Measurements from ENCODE around the gene LINS1. TPM values are rescaled to one million over a fixed set of nuclear protein-coding genes. Genes with fewer than 3 reads are reported as not detected.

The LINS1 gene
- total and polyA plus RNA-seq, 10 of the 15 experiments (the other 5 are each of a cell fraction or from before 2014, with no cell fraction given), result 13.5 to 33.1 (median 20.3) TPM

DNA sequence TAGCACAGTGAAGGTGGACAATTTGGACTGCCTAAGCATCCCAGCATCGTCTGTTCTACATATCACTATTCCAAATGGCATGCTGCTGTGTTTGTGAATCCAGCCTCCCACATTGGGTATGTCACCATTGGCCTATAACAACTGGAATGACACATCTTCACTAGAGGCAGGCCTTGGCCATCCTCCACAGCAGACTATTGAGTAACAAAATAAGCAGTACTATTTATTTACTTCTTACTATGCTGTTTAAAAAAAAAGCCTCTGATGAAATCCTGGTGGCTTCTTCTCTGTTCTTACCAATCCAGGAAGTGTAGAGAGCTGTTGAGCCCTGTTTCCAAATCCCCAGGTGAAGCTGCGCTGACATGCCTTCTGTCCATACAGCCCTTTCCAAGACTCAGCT is 42.7 kb downstream of the LINS1 start:
- BruUV-seq (replicated peaks), result no TSS peak
- Histone ChIP-seq H2AFZ (ENCODE audit: control insufficient read depth, low read depth, low read length) (no peak overlapping the region), H3K4me2 (ENCODE audit: control insufficient read depth, insufficient read depth) (no peak overlapping the region), H3K4me1 (ENCODE audit: control insufficient read depth, insufficient read depth, low read length) (no peaks in the 10 kb centered on the region), H3K27me3 (replicated peaks in 1 of 2; ENCODE audit: control insufficient read depth in 2 of 2, insufficient read depth in 2 of 2, low read length in 1 of 2) (no peaks in the 10 kb centered on the region), H4K20me1 (ENCODE audit: control insufficient read depth, insufficient read depth) (no peaks in the 10 kb centered on the region), H3K9ac (ENCODE audit: control insufficient read depth, insufficient read depth, low read length) (no peak overlapping the region), H3K36me3 (ENCODE audit: control insufficient read depth in 2 of 2, insufficient read depth in 2 of 2, low read length in 1 of 2) (no peaks in the 10 kb centered on the region), H3K79me2 (ENCODE audit: control insufficient read depth, insufficient read depth, low read length) (no peaks in the 10 kb centered on the region), H3K9me3 (replicated peaks; ENCODE audit: control insufficient read depth, insufficient read depth, low read length) (no peaks in the 10 kb centered on the region; the same call in 2 of the 3 replicates), H3K27ac (ENCODE audit: control insufficient read depth, insufficient read depth) (no peak overlapping the region), H3K4me3 (no peak overlapping the region)
- CTCF ChIA-PET, result interaction anchor here (0.9 kb wide), 1 partner anchor 120 kb away, joined by 3 read pairs; no protein-coding TSS in a partner anchor
- ATAC-seq (no peak), DNase-seq (ENCODE audit: low read depth, low spot score) (no peak), FAIRE-seq (no peak)
- SMC1A ChIA-PET (ENCODE audit: uncharacterized antibody, unreplicated experiment), result no interaction called here
- RAD21 ChIA-PET (ENCODE audit: unreplicated experiment), result no interaction called here
- WGBS (ENCODE audit: insufficient coverage, insufficient replicate concordance, low lambda C conversion rate, missing lambda C conversion rate), result 97% methylated on average over 2 of the region's 2 CpGs
- intact Hi-C loops (cut with micrococcal nuclease; ENCODE audit: unreplicated experiment), result no loop called here
- in situ Hi-C loops (cut with MboI), result no loop called here
- POLR2A ChIA-PET, result no interaction called here
- TF ChIP-seq ZNF274 (IDR thresholded peaks at IDR 0.05; ENCODE audit: insufficient read depth, insufficient read length) (no peak), NFXL1 (IDR thresholded peaks at IDR 0.05; ENCODE audit: borderline replicate concordance) (no peak), CHD1 (IDR thresholded peaks at IDR 0.05; ENCODE audit: low read depth, low read length) (no peak), KDM1A (IDR thresholded peaks at IDR 0.05; ENCODE audit: borderline replicate concordance) (no peak), CBFB (IDR thresholded peaks at IDR 0.05; ENCODE audit: low read depth) (no peak), PAX8 (IDR thresholded peaks at IDR 0.05) (no peak), FOS (IDR thresholded peaks at IDR 0.05; ENCODE audit: borderline replicate concordance, extremely low read depth, insufficient read length) (no peak)
- TF ChIP-seq, protein P1, sequence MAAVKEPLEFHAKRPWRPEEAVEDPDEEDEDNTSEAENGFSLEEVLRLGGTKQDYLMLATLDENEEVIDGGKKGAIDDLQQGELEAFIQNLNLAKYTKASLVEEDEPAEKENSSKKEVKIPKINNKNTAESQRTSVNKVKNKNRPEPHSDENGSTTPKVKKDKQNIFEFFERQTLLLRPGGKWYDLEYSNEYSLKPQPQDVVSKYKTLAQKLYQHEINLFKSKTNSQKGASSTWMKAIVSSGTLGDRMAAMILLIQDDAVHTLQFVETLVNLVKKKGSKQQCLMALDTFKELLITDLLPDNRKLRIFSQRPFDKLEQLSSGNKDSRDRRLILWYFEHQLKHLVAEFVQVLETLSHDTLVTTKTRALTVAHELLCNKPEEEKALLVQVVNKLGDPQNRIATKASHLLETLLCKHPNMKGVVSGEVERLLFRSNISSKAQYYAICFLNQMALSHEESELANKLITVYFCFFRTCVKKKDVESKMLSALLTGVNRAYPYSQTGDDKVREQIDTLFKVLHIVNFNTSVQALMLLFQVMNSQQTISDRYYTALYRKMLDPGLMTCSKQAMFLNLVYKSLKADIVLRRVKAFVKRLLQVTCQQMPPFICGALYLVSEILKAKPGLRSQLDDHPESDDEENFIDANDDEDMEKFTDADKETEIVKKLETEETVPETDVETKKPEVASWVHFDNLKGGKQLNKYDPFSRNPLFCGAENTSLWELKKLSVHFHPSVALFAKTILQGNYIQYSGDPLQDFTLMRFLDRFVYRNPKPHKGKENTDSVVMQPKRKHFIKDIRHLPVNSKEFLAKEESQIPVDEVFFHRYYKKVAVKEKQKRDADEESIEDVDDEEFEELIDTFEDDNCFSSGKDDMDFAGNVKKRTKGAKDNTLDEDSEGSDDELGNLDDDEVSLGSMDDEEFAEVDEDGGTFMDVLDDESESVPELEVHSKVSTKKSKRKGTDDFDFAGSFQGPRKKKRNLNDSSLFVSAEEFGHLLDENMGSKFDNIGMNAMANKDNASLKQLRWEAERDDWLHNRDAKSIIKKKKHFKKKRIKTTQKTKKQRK (IDR thresholded peaks at IDR 0.05; ENCODE audit: low read depth, low read length), result no peak
- TF ChIP-seq, protein P2, sequence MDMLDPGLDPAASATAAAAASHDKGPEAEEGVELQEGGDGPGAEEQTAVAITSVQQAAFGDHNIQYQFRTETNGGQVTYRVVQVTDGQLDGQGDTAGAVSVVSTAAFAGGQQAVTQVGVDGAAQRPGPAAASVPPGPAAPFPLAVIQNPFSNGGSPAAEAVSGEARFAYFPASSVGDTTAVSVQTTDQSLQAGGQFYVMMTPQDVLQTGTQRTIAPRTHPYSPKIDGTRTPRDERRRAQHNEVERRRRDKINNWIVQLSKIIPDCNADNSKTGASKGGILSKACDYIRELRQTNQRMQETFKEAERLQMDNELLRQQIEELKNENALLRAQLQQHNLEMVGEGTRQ (IDR thresholded peaks at IDR 0.05; ENCODE audit: borderline replicate concordance, low read depth, low read length), result no peak
- TF ChIP-seq, protein P3, sequence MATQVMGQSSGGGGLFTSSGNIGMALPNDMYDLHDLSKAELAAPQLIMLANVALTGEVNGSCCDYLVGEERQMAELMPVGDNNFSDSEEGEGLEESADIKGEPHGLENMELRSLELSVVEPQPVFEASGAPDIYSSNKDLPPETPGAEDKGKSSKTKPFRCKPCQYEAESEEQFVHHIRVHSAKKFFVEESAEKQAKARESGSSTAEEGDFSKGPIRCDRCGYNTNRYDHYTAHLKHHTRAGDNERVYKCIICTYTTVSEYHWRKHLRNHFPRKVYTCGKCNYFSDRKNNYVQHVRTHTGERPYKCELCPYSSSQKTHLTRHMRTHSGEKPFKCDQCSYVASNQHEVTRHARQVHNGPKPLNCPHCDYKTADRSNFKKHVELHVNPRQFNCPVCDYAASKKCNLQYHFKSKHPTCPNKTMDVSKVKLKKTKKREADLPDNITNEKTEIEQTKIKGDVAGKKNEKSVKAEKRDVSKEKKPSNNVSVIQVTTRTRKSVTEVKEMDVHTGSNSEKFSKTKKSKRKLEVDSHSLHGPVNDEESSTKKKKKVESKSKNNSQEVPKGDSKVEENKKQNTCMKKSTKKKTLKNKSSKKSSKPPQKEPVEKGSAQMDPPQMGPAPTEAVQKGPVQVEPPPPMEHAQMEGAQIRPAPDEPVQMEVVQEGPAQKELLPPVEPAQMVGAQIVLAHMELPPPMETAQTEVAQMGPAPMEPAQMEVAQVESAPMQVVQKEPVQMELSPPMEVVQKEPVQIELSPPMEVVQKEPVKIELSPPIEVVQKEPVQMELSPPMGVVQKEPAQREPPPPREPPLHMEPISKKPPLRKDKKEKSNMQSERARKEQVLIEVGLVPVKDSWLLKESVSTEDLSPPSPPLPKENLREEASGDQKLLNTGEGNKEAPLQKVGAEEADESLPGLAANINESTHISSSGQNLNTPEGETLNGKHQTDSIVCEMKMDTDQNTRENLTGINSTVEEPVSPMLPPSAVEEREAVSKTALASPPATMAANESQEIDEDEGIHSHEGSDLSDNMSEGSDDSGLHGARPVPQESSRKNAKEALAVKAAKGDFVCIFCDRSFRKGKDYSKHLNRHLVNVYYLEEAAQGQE (IDR thresholded peaks at IDR 0.05; ENCODE audit: low read depth, low read length), result no peak
- TF ChIP-seq, protein P4, sequence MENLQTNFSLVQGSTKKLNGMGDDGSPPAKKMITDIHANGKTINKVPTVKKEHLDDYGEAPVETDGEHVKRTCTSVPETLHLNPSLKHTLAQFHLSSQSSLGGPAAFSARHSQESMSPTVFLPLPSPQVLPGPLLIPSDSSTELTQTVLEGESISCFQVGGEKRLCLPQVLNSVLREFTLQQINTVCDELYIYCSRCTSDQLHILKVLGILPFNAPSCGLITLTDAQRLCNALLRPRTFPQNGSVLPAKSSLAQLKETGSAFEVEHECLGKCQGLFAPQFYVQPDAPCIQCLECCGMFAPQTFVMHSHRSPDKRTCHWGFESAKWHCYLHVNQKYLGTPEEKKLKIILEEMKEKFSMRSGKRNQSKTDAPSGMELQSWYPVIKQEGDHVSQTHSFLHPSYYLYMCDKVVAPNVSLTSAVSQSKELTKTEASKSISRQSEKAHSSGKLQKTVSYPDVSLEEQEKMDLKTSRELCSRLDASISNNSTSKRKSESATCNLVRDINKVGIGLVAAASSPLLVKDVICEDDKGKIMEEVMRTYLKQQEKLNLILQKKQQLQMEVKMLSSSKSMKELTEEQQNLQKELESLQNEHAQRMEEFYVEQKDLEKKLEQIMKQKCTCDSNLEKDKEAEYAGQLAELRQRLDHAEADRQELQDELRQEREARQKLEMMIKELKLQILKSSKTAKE (IDR thresholded peaks at IDR 0.05; ENCODE audit: low read depth, poor library complexity, severe bottlenecking), result no peak
- TF ChIP-seq, protein P5, sequence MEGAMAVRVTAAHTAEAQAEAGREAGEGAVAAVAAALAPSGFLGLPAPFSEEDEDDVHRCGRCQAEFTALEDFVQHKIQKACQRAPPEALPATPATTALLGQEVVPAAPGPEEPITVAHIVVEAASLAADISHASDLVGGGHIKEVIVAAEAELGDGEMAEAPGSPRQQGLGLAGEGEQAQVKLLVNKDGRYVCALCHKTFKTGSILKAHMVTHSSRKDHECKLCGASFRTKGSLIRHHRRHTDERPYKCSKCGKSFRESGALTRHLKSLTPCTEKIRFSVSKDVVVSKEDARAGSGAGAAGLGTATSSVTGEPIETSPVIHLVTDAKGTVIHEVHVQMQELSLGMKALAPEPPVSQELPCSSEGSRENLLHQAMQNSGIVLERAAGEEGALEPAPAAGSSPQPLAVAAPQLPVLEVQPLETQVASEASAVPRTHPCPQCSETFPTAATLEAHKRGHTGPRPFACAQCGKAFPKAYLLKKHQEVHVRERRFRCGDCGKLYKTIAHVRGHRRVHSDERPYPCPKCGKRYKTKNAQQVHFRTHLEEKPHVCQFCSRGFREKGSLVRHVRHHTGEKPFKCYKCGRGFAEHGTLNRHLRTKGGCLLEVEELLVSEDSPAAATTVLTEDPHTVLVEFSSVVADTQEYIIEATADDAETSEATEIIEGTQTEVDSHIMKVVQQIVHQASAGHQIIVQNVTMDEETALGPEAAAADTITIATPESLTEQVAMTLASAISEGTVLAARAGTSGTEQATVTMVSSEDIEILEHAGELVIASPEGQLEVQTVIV (IDR thresholded peaks at IDR 0.05; ENCODE audit: borderline replicate concordance, partially characterized antibody), result no peak
